ENCODE measurements around the gene PCDH20.
"Not testable (repeated sequence)": the region's sequence is repeated elsewhere in the genome, so short reads cannot be mapped to it uniquely, and the experiment has no call there.

PCDH20 gene

DNA sequence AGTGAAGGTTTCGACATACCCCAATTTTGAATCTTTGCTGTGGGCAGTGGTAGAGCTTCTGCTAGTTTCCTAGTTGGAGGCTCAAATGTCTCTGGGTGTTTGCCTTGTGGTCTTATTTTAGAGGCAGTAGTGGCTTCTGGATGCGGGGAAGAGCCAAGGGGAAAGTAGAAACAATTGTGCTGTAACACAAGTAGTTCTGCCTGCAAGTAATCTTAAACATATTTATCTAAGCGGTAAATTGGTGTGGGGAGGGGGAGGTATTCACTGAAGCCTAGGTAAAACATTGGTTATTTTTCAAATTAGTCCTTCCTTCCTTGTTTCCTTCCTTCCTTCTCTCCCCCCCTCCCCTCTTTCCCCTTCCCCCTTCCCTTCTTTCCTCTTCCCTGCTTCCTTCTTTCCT, at the start of gene PCDH20:
TSS of gene PCDH20 (minus strand) at position 101 of the 400 bp plus-strand sequence. CDS start 691 bp downstream, outside the sequence.
- no peak for DNase-seq

- DNase-seq, result peak; percentile 24
Observed at GRCh38 chr13:61463024-61463423, 47.4 kb upstream of the PCDH20 start.

- DNase-seq, result no peak
Observed at GRCh38 chr13:61453121-61453520, 37.5 kb upstream of the PCDH20 start.

GRCh38 chr13:61432029-61432428, 16.4 kb upstream of the PCDH20 start:
- DNase-seq, result no peak

DNA sequence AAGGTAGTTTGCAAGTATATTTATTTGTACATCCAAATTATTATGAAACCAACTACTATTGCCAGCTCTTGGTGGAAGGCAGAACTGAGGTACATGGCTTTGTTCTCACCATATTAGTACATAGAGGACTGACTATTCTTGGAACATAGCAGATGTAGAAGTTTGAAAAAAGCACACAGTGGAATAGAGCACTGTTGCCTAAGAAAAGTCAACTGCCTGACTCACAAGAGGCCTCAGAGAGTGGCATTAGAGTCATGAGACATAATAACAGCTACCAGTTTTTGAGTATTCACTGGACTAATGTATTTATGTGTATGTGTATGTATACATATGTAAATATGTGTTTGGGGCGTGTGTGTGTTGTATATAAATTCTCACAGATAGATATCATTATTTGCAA, 8.3 kb upstream of the PCDH20 start:
- no peak for DNase-seq

DNA sequence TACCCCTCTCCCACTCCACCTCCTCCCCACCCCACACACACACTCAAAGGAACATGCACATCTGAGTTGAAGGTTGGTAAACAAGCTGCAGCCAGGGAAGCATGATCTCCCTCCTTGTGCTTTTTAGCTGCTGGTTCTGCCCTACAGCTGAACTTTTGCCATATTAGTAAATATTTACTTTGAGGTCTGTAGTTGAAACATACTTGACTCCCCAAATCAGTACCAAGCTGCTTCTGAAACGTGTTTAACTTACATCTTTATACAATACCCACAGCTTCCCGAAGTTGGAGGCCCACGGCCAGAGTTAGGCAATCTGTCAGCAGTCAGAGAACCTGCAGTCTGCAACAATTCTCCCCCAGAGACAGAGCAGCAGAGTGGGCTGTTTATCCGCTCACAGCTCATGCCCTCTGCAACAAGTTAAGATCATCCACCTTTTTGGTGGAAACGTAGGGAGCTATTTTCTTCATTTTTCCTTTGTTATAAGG, 1.5 kb upstream of the PCDH20 start:
- no peak for DNase-seq

DNA sequence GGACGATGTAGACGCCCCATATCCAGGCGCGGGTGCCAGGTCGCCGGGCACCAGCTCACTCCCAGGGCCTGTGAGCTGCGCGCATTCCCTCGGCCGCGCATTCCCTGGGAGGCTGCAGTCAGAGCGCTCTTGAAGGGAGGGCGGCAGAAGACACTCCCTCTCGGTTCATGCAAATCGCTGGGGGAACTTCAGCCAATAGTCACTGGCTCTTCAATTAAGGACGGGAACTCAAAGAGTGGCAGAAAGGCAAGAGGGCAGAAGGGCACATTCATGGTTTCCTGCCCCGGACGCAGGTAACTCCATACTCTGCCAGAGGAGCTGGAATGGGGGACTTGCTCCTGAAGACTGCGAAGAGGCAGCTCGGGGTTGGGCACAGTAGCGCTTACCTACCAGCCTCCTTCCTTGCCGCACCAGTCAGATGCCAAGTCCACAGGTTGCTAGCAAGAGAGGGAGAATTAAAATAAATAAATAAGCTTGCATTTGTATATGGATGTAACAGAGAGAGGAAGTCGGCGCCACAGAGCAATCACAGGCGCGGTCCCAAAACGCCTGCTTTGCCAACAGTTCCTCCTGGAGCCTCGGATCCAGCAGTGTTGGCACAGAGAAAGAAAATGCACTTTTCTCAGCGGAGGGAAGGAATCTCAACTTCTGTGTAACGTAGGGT, 459 bp downstream of the PCDH20 start:
- DNase-seq, result peak; percentile 81

- no peak for DNase-seq
Observed at GRCh38 chr13:61414686-61415057, 977 bp downstream of the PCDH20 start.

DNA sequence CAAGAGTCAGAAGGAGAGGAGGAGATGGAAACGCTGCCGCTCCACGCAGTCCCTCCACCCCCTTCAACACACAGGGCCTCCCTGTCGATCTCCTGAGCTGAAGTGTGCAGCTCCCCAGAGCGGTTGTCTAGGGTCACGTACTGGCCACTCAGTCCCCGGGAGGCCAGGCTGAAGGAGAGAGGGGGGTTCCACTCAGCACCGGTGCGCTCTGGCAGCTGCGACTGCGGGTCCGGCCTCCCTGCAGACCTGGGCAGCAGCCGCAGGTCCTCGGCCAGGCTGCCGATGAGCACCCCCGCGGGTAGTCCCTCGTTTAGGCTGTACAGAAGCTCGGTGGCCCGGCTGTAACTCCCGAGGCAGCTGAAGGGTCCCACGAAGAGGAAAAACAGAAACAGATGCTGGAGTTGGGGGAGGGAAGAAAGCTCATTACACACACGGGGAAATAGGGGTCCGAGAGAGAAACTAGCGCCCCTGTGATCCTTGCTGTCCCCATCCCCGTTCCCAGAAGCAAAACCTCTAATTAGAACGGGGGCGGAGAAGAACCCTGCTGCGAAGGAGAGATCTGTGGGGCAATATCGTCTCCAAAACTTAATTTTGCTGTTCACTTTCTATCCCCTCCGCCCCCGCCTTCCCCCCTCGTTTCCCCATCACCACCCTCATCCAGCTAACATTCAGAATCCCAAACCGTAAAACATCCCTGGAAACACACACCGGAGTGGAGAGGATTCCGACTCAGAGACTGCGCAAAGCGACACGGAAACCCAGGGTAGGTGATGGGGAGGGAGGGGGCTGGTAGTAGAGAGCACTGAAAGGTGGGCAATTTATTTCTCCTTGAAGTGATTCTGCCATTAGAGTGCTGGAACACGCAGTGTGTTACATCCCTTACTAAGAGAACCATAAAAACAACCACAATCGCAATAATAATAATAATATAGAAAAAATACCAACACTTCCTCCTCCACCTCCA, 1.8 kb downstream of the PCDH20 start:
- no peak for DNase-seq

DNA sequence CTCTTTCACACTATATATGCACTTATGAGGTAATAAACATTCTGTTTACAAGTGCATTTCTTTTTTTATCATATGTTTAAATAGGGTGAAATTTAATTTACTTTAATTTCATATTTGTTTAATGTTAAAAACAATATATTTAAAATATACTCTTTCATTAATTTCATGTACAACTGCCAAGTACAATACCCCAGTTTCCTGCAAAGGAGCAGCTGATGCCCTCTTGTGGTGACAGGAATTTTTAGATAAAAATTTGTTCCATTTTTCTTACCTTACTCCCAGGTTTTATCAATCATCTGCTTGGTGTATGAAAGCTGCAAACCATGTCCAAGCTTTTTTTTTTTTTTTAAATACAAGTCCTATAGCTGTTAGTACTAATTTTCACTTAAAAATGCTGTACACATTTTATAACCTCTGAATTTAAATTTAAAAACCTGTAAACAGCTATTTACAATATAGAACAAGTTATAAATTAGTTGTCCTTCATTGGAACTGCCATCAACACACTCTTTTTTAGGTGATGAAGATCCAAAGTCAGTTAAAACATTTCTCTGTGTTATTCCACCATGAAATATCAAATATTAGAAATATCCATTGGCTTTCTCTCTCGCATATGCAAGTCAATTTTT, 4.9 kb downstream of the PCDH20 start:
- DNase-seq, result peak; percentile 19

- DNase-seq, result no peak
Observed at GRCh38 chr13:61410266-61410665, 5.4 kb downstream of the PCDH20 start.

DNA sequence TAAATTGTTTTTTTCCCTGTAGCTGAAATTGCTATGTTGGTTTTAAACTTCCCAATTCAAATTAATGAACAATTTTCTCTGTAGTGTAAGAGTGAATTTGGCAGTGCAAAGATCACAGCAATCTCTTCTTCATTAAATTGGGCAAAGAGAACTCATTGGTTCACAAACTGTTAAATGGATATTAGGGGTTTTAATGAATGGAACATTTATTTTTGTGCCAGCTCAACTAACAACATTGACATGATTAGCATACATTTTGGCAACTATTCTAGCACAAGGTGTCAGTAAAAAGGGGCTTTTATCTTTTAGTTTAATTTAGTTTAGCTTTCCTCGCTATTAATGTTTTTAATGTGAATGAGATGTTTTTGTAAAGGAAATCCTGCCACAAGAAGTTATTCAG, 7.1 kb downstream of the PCDH20 start:
- no peak for DNase-seq

- peak; percentile 24 for DNase-seq
Observed at GRCh38 chr13:61406275-61406674, 9.4 kb downstream of the PCDH20 start.

- DNase-seq, result no peak
Observed at GRCh38 chr13:61396121-61396520, 19.5 kb downstream of the PCDH20 start.

GRCh38 chr13:61391426-61391825, 24.2 kb downstream of the PCDH20 start:
- no peak for DNase-seq

GRCh38 chr13:61387694-61388093, 28.0 kb downstream of the PCDH20 start:
- DNase-seq, result no peak

DNA sequence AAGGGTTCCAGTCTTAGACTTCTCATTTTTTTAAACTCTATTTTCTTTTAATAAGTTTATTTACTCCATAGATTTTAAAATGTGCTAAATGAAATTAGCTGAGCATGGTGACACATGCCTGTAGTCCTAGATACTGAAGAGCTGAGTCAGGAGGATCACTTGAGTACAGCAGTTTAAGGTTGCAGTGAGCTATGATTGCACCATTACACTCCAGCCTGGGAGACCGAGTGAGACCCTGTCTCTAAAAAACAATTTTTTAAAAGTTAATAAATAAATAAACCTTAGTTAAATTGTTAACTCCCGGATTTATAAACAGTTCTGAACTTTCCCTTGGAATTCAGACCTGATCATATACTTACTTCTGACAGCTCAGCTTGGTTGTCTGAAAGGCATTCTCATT, 32.5 kb downstream of the PCDH20 start:
- DNase-seq, result no peak

- no peak for DNase-seq
Observed at GRCh38 chr13:61370520-61370919, 45.1 kb downstream of the PCDH20 start.

GRCh38 chr13:61364690-61365089, 51.0 kb downstream of the PCDH20 start:
- DNase-seq, result not testable (repeated sequence)

DNA sequence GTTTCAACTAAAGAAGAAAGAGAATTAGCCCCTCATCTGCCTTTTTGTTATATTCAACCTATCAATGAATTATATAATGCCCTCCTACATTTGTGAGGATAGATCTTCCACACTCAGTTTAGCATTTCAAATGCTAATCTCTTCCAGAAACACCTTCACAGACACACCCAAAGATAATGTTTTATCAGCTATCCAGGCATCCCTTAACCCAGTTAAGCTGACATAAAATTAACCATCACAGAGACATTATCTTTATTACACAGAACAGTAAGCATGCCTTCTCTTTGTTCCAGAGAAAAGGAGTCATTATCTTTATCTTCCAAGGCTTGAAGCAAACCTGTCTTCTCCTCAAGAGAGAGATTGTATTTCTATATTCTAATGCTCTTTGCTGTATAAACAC, 53.1 kb downstream of the PCDH20 start:
- DNase-seq, result no peak
